SW 1271 (cell line): ENCODE data around the gene MGAT4B.
"Not testable (repeated sequence)": the region's sequence is repeated elsewhere in the genome, so short reads cannot be mapped to it uniquely, and the experiment has no call there.

Experiments
- DNase-seq, 2 experiments: peaks; one replicate each; lab custom pipeline; 2025; lab: John Stamatoyannopoulos, UW

The MGAT4B gene

DNA sequence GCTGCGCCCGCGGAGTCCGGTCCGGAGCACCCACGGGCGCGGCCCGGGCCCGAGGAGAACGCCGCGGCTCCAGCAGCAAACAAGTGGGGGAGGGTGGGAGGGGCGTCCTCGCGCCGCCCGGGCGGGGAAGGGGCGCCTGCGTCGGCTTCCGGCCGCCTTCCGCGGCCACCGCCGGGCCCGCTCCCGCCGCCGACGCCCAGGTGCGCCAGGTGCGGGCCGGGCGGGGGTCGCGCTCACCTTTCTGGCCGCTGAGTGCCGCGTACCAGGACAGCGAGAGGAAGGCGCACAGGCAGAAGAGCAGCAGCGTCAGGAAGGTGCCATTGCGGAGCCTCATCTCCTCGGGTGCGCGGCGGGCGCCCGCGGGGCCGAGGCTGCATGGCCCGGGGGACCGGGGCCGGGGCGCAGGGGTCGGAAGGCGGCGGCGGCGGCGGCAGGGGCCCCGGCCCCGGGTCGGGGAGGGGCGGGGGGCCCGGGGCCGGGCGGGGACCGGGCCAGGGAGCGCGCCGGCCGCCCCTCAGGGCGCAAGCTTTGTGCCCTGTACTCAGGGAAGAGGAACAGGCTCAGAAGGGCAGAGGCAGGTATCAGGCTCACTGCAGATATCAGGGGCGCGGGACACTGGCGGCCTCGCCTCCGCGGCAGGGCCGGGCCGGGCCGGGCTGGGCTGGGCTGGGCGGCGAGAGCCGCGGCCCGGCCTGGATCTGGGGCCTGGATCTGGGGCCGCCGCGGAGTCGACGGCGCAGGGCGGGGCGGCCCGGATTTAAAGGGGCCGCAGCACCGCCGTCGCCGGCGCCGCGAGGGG lies at the start of gene MGAT4B:
Gene MGAT4B, minus strand, starts transcription at position 617 of the 799 bp plus-strand sequence. Its CDS starts 283 bp downstream, at position 334.
- DNase-seq: peak in 1 of 2 experiments; percentile 61

DNA sequence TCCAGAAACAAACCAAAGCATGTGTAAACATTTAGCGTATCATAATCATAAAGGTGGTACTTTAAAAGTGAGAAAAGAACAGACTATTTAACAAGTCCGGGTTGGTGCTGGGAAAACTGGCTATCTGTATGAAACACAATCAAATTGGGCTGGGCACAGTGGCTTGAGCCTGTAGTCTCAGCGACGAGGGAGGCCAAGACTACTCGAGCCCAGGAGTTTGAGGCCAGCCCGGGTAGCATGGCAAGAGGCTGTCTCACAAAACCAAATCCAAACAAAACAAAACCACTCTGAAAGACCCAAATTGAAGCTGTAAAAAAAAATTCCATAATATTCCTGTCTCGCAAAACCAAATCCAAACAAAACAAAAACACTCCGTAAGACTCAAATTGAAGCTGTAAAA lies 47.7 kb upstream of the MGAT4B start:
- no peak for DNase-seq

DNA sequence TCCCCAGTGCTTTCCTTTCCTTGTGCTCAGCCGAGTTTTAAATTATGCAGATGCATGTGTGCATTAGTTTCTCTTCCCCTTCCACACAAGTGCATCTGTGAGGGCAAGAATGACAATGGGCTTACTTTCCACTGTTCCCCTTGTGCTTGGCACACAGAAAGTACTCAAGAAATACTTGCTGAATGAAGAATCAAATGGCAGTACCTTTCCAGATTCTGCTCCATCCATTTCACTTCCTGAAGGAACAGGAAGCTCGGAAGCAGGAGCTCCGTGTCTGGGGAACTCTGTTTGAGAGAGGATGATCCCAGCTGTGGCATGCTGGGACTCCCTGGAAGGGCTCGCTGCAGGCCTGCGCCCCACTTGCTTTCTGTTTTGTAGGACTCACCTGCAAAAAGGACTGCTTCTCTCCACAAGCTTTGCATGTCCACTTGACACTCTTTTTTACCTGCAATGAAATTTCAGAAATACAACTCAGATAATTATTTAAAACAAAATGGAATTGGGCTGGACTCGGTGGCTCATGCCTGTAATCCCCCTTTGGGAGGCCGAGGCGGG lies 46.4 kb upstream of the MGAT4B start:
- DNase-seq: no peak

DNA sequence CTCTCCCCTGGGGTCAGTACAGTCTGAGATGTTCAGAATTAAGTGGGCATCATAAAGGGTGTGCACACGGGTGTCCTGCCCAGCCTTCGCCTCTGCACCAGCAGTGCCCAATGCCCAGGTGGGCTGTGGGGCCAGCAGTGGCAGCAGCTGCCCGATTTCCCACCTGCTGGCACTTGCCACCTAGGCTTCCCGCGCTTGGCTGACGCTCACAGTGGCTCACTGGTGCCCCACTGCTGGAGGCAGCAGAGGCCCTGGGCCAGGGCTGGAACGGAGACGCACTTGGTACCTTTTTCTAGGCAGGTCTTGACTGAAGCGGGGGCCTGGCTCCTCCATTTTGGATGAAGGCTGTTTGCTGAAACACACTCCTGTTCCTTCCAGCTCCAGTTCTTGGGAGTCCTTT lies 35.0 kb upstream of the MGAT4B start:
- DNase-seq: no peak

DNA sequence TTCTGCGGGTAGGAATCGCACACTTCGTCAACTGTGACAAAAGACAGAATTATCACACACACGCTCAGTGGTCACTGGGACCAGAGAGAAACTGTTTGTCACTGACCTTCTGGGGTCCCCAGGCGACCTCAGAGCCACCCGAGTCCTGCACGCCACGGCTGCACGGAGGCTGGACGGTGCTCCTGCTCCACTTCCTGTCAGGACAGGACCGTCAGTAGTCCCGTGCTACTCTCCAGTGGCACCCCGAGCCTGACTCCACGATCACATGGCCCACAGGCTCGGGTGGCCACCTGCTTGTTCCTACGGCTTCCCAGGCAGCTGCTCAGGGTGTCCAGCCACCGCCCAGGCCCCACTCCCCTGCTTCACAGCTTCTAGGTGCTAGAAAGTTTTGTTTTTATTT lies 34.1 kb upstream of the MGAT4B start:
- no peak for DNase-seq

DNA sequence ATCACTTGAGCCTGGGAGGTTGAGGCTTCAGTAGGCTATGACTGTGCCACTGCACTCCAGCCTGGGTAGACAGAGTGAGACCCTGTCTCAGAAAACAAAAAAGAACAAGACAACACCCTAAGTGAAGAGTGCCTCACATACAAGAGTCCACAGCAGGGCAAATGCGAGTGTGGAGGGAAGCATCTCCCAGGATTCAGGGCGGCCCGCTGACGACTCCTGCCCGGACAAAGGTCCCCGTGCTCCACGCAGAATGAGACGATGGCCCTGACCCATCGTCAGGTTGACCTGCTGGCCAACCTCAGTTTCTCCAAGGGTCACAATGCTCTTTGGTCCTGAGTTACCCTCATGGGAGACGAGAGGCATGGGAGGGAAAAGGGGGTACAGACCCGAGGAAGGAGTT lies 33.7 kb upstream of the MGAT4B start:
- no peak for DNase-seq

DNA sequence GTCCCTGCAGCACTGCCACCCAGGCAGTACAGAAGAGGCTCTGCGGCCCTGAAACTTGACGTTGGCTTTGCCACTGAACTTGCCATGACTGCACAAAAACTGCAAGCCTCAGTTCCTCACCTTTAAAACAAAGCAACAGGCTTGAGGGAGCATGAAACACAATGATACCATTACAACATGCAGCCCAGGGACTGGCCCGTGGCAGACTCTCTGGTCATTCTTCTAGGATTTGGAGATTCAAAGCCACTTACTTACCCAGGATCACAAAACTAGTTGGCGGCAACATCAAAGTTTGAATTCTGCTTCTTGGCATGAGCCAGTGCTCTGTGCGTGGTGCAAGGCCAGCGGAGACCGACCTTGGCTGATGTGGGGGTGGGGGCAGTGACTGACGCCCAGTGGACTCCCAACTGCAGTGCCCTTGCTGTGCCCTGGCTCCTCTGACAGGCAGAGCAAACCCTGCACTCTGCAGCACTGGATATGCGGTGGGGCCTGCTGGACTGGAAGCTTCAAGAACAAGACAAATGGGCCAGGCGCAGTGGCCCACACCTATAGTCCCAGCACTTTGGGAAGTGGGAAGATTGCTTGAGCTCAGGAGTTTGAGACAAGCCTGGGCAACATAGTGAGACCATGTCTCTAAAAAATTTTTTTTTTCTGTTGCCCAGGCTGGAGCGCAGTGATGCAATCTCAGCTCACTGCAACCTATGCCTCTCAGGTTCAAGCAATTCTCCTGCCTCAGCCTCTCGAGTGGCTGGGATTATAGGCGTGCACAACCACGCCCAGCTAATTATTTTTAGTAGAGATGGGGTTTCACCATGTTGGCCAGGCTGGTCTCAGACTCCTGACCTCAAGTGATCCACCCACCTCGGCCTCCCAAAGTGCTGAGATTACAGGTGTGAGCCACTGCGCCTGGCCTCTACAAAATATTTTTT lies 32.9 kb upstream of the MGAT4B start:
- no peak for DNase-seq

DNA sequence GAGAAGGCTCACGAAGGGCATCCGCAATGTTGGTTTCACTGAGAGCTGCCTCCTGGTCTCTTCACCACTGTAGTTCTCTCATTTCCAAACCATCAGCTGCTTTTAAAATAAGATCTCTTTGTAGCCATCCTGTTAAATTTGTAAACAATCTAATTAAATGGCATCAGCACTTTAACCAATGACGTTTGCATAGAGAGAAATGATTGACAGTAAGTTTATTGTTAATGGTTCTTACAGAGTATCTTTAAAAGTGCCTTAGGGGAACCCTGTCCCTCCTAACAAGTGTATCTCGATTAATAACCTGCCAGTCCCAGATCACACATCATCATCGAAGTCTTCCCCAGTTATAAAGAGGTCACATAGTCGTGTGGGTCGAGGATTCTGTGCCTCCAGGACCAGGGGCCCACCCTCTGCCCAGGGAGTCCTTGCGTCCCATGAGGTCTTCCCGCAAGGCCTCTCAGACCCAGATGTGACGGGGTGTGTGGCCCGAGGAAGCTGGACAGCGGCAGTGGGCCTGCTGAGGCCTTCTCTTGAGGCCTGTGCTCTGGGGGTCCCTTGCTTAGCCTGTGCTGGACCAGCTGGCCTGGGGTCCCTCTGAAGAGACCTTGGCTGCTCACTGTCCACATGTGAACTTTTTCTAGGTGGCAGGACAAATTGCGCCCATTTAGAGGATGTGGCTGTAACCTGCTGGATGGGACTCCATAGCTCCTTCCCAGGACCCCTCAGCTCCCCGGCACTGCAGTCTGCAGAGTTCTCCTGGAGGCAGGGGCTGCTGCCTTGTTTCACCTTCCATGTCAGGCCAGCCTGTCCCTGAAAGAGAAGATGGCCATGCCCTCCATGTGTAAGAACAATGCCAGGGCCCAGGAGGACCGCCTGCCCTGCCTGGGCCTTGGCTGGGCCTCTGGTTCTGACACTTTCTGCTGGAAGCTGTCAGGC lies 30.7 kb upstream of the MGAT4B start:
- DNase-seq: no peak

DNA sequence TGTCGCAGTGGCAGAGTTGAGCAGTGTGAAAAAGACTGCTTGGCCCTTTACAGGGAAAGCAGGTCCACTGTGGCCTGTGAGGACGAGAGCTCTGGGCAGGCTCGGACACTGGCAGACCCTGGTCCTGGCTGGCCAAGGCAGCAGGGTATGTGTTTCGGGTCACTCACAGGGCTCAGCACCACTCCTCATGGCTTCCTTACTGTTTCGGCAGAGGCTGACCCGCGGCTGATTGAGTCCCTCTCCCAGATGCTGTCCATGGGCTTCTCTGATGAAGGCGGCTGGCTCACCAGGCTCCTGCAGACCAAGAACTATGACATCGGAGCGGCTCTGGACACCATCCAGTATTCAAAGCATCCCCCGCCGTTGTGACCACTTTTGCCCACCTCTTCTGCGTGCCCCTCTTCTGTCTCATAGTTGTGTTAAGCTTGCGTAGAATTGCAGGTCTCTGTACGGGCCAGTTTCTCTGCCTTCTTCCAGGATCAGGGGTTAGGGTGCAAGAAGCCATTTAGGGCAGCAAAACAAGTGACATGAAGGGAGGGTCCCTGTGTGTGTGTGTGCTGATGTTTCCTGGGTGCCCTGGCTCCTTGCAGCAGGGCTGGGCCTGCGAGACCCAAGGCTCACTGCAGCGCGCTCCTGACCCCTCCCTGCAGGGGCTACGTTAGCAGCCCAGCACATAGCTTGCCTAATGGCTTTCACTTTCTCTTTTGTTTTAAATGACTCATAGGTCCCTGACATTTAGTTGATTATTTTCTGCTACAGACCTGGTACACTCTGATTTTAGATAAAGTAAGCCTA lies 29.8 kb upstream of the MGAT4B start:
- DNase-seq: peak in 1 of 2 experiments; percentile 26

DNA sequence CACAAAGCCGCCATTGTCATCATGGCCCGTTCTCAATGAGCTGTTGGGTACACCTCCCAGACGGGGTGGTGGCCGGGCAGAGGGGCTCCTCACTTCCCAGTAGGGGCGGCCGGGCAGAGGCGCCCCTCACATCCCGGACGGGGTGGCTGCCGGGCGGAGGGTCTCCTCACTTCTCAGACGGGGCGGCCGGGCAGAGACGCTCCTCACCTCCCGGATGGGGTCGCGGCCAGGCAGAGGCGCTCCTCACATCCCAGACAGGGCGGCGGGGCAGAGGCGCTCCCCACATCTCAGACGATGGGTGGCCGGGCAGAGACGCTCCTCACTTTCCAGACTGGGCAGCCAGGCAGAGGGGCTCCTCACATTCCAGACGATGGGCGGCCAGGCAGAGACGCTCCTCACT lies 28.2 kb upstream of the MGAT4B start:
- DNase-seq: not testable (repeated sequence)

DNA sequence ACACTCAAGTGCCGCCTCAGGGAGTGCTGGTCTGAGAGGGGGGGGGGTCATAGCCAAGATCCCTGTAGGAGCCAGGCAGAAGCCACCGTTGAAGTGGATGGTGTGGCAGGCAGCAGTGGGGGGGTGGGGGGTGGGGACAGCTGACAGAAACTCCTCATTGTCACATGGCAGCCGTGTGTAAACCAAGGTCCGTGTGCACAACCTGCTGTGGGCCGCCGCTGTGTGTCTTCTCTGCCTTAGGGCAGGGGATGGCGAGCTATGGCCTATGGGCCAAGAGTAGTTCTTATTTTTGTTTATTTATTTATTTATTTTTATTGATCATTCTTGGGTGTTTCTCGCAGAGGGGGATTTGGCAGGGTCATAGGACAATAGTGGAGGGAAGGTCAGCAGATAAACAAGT lies 27.5 kb upstream of the MGAT4B start:
- DNase-seq: no peak

DNA sequence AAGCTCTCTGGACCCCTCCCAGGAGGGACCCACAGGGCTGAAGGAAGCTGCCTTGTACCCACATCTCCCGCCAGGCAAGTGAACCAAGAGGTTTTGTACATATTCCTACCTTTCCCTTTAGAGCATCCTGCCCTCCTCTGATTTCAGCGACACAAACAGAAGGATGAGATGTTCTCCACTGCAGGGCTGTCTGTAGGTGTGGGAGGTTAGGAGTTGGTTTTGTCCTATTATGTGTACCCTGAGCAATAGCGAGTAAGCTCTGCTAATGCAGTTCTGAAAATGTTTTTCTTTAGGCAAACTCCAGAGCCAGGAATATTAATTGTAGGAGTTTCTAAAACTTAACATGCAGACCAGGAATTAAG lies 27.0 kb upstream of the MGAT4B start:
- no peak for DNase-seq

DNA sequence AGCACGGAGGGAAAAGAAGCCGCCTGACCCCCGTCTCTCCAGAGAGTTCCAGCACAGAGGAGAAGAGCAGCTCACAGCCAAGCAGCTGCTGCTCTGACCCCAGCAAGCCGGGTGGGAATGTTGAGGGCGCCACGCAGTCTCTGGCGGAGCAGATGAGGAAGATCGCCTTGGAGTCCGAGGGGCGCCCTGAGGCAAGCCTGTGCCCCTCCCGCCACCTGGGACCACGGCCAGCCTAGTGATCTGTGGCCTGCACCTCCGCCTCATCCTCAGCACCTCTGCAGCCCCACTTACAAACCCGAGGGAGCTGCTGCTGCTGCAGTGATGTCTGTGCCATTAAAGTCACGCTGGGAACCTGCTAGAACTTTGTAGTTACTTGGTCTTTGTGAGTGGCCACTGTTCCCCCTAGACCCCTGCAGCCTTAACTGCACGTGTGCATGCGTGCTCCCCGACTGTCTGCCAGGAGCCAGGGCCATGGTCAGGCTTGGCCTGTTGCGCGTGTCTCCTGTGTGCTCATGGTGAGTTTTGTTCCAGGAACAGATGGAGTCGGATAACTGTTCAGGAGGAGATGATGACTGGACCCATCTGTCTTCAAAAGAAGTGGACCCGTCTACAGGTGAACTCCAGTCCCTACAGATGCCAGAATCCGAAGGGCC lies 26.5 kb upstream of the MGAT4B start:
- DNase-seq: no peak

DNA sequence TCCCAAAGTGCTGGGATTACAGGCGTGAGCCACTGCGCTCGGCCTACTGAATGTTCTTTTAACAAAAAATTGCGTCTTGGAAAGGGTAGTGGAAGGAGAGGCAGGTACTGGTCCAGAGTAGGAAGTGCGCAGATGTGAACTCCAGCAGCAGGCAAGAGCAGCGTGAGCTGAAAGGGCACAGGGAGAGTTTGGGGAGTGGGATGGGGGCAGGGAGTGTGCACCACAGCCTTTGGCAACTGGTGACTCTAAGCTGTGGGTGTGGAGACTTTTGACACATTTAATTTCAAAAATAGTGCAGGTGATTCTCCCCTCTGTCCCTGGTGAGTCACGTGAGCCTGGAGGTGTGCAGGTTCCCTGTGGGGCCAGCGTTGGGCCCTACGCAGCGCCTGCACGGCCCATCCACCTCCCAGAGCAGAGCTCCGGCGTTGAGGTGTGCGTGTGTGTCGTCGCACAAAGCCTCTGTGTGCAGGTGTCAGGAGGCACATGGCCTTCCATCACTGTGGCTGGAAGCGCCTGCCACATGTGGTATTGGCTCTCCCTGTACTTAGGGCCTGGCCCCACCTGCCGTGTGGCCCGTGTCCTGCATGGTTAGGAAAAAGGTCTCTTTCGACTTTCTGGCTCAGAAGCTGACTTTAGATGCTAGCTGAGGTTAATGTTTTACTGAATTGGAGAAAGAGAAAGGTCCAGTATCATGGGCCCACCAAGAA lies 25.5 kb upstream of the MGAT4B start:
- DNase-seq: no peak

DNA sequence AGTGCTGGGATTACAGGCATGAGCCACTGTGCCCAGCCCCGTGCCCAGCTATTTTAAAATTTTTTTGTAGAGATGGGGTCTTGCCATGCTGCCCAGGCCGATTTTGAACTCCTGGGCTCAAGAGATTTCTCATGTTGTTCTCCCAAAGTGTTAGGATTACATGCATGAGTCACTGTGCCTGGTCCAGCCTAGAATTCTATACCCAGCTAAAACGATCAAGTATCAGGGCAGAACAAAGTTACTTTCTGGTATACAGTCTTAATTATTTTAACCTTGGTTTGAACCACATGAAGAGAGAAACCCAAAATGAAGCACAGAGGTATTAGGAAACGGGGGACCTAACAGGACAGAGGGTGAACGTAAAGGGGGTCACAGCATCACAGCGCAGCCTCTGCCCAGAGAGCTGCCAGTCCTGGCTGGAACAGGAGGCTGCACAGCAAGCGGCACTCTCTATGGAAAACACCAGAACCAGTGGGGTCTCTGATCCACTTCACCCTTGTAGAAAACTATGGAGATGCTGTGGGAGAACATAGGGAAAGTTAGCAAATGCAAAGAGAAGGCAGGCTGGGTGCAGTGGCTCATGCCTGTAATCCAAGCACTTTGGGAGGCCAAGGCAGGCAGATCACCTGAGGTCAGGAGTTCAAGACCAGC lies 24.3 kb upstream of the MGAT4B start:
- DNase-seq: no peak

DNA sequence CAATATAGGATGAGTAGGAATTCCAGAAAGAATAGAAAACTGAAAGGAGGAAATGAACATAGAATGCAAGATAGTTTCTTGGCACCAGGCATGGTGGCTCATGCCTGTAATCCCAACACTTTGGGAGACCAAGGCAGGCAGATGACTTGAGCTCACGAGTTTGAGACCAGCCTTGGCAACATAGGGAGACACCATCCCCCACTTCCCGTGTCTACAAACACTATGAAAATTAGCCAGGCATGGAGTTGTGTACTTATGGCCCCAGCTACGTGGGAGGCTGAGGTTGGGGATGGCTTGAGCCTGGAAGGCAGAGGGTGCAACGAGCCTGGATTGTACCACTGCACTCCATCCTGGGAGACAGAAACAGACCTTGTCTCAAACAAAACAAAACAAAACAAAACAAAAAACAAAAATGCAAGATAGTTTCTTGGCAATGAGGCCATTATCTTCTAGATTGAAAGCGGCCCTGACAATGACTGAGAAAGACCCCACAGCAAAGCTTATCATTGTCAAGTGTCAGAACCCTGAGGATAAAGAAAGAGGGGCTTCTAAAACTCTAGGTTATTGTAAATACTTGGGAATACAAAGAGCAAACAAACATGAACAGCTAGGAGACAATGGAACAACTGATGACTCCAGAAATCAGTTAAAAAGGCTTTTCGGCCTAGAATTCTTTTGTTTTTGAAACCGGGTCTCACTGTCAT lies 23.2 kb upstream of the MGAT4B start:
- no peak for DNase-seq

DNA sequence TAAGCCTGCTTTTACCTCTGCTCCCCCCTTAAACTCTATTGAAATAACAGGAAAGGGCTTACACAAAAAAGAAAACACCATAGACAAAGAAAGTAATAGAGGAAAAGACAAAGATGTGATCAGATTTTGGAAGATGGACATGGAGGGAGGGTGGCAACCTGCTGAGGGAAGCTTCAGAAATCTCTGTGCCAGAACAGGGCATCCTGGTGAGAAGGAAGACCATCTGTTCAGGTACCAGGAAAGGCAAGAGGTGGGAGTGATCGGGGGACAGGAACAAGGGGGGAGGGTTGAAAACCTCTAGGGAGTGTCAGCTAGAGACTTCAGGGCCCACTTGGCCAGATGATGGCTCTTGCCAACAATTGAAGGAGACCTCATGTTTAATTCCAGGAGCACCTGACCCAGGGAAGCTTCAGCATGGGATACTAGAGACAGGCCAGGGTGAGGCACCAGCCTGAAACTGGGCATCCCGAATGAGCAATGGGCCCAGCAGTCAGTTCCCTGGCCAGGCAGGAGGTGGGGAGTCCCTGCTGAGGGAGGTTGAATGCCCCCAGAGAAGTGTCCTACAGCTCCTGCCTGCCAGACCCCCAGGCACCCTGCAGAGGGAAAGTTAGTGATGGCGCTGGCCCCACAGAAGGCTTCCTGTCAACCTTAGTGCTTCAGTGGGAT lies 22.2 kb upstream of the MGAT4B start:
- no peak for DNase-seq

DNA sequence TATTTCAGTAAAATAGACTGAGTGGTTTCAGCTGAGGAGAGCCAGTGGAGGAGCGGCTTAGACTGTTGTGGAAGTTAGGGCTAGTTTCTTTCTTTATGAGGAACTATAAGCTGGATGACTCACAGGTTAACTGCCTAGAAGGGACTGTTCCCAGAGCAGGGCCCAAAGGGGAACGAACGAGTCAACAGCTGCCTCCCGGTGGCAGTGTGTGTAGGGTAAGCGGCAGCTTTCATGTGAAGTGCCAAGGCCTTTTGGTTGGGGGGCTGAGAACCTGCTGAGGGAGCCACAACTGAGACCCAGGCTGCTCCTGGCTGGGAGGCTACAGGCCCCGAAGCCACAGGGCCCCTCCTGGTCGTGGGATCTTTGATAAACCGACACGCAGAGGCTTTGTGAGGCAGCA lies 21.0 kb upstream of the MGAT4B start:
- peak; percentile 25 to 47 for DNase-seq
